ENCODE measurements around the gene SLC25A29.

DNA sequence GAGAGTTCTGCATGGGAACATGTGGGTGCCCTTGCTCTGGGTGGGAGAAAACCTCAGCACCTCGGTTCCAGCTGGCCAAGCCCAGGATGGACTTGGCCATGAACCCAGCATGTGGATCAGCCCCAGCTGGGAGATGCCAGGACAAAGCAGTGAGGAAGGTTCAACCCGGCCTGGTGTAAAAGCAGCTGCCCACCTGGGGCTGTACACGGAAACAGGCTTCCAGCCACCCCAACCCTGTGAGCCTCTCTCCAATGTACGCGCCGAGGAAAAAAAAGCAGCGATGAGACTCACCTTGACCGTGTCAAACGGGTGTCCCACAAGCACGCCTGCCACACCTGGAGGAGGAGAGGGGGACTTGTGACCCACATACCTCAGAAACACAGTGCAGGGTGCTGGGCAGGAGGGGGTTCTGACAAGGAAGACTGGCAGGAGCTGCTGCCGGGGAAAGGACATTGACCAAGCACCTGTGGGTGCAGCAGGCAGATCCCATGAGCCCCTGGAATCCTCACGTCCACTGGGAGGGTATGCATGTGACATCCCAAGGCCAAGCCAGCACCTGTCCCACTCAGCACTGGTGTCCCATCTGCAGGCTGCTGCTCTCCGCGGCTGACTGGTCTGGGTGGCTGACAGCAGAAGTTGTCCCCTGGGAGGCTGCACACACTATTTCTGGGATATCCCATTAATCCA lies 7.5 kb downstream of the SLC25A29 start:
- TF ChIP-seq, protein P1, sequence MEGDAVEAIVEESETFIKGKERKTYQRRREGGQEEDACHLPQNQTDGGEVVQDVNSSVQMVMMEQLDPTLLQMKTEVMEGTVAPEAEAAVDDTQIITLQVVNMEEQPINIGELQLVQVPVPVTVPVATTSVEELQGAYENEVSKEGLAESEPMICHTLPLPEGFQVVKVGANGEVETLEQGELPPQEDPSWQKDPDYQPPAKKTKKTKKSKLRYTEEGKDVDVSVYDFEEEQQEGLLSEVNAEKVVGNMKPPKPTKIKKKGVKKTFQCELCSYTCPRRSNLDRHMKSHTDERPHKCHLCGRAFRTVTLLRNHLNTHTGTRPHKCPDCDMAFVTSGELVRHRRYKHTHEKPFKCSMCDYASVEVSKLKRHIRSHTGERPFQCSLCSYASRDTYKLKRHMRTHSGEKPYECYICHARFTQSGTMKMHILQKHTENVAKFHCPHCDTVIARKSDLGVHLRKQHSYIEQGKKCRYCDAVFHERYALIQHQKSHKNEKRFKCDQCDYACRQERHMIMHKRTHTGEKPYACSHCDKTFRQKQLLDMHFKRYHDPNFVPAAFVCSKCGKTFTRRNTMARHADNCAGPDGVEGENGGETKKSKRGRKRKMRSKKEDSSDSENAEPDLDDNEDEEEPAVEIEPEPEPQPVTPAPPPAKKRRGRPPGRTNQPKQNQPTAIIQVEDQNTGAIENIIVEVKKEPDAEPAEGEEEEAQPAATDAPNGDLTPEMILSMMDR (IDR thresholded peaks at IDR 0.05) = no peak
- TF ChIP-seq, protein P2, sequence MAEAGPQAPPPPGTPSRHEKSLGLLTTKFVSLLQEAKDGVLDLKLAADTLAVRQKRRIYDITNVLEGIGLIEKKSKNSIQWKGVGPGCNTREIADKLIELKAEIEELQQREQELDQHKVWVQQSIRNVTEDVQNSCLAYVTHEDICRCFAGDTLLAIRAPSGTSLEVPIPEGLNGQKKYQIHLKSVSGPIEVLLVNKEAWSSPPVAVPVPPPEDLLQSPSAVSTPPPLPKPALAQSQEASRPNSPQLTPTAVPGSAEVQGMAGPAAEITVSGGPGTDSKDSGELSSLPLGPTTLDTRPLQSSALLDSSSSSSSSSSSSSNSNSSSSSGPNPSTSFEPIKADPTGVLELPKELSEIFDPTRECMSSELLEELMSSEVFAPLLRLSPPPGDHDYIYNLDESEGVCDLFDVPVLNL (CRISPR knock-in tag; IDR thresholded peaks at IDR 0.05; ENCODE audit: borderline replicate concordance, low read depth) = no peak
- TF ChIP-seq CREB1 (CRISPR knock-in tag; IDR thresholded peaks at IDR 0.05) (no peak), TCF7 (CRISPR knock-in tag; IDR thresholded peaks at IDR 0.05; ENCODE audit: low read depth) (no peak)
- TF ChIP-seq, protein P3, sequence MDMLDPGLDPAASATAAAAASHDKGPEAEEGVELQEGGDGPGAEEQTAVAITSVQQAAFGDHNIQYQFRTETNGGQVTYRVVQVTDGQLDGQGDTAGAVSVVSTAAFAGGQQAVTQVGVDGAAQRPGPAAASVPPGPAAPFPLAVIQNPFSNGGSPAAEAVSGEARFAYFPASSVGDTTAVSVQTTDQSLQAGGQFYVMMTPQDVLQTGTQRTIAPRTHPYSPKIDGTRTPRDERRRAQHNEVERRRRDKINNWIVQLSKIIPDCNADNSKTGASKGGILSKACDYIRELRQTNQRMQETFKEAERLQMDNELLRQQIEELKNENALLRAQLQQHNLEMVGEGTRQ (CRISPR knock-in tag; IDR thresholded peaks at IDR 0.05) = no peak
- TF ChIP-seq, protein P4, sequence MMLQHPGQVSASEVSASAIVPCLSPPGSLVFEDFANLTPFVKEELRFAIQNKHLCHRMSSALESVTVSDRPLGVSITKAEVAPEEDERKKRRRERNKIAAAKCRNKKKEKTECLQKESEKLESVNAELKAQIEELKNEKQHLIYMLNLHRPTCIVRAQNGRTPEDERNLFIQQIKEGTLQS (CRISPR knock-in tag; conservative IDR thresholded peaks at IDR 0.05) = no peak
- TF ChIP-seq, protein P5, sequence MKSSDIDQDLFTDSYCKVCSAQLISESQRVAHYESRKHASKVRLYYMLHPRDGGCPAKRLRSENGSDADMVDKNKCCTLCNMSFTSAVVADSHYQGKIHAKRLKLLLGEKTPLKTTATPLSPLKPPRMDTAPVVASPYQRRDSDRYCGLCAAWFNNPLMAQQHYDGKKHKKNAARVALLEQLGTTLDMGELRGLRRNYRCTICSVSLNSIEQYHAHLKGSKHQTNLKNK (CRISPR knock-in tag; IDR thresholded peaks at IDR 0.05) = no peak
